H9 (cell line): ENCODE results near the gene CHAMP1. TPM values are rescaled to one million over a fixed set of nuclear protein-coding genes. Genes with fewer than 3 reads are reported as not detected.

Experiments
- microRNA-seq: library from miRNA; unstranded; fragments of <30 nt; microRNA quantifications from one replicate; pipeline ENCODE4, GENCODE V29; 2020; ENCODE audit warnings: borderline microRNAs expressed
- total RNA-seq: library from RNA; stranded (reverse); gene quantifications from 2 replicates; pipeline ENCODE4 v1.2.1, GENCODE V29; 2021

CHAMP1 gene
- total RNA-seq, 1 experiment from 2014 or later, result 62.1 TPM

Small RNA genes within 50 kb of the gene (microRNA-seq; reads per million reads assigned to microRNA genes)
- not detected for gene MIR4502

Other genes starting within 250 kb of the CHAMP1 start
- 11.7 and 12.3 TPM in 2 replicates for gene RASA3, start 181.9 kb upstream of the CHAMP1 start, total RNA-seq
- not detected in 2 replicates for gene CFAP97D2, start 135.2 kb upstream of the CHAMP1 start, total RNA-seq
- 86.9 and 91.9 TPM in 2 replicates for gene CDC16, start 79.6 kb upstream of the CHAMP1 start, total RNA-seq
- 81.8 and 85.0 TPM in 2 replicates for gene UPF3A, start 32.9 kb upstream of the CHAMP1 start, total RNA-seq